K562 (cell line): ENCODE measurements around the gene PRELID3B.

Source experiments
- ETV6 ChIP-seq, 3 experiments: fragments of 150-350 bp in 1 of 3; sonication (generic) in 1 of 3; formaldehyde crosslinking in 1 of 3; IDR thresholded peaks; 2 replicates each; pipeline versions ENCODE4 v1.6.1 to v1.8.0; 2014 to 2022; ENCODE audit warnings: borderline replicate concordance in 2 of 3, low read depth in 2 of 3, antibody characterized with exemption in 1 of 3, low read length in 1 of 3, mild to moderate bottlenecking in 1 of 3, missing genetic modification reagents in 1 of 3
- MECOM ChIP-seq: fragments of 250-450 bp; sonication (Bioruptor Pico); IDR thresholded peaks from 2 replicates; pipeline ENCODE4 v1.8.0; 2022; ENCODE audit warnings: inconsistent platforms
- POLR2A ChIP-seq: fragments of 450-650 bp; conservative IDR thresholded peaks from 2 replicates; pipeline ENCODE4 v1.6.1; 2016
- TF ChIP-seq, protein P1 (sequence below), 3 experiments: IDR thresholded peaks in 2 of 3; conservative IDR thresholded peaks in 1 of 3; 2 replicates each; pipeline ENCODE4 v1.5.1; 2011 to 2012; ENCODE audit warnings: low read length in 3 of 3, mild to moderate bottlenecking in 3 of 3, control low read depth in 2 of 3, improper control_type of control experiment in 1 of 3, inconsistent platforms in 1 of 3, low read depth in 1 of 3, mixed read lengths in 1 of 3, moderate library complexity in 1 of 3; ENCODE audit not compliant: insufficient read depth in 2 of 3

DNA sequence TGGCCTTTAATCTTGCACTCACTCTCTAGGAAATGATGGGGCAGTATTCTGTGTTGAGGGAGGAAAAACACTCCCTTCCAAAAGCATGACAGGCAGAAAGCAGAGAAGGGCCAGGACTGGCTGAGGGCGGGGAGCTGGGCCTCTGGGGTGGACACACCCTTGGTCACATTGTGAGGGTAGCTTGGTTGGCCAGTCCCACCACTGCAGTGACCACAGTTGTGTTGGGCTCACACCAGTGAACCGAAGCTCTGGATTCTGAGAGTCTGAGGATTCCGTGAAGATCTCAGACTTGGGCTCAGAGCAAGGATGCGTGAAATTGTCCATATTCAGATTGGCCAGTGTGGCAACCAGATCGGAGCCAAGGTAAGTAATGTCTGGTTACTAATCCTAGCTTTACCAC, 23.4 kb downstream of the PRELID3B start, which contains the start of gene TUBB1:
- TF ChIP-seq MECOM (CRISPR knock-in tag) (no peak), ETV6 (IDR thresholded peaks at IDR 0.05; ENCODE audit: borderline replicate concordance in 1 of 2, low read depth in 2 of 2, low read length in 1 of 2) (no peak), ETV6 (CRISPR knock-in tag; IDR thresholded peaks at IDR 0.05; ENCODE audit: borderline replicate concordance) (no peak), POLR2A (peak; percentile 77)
- TF ChIP-seq, protein P1, sequence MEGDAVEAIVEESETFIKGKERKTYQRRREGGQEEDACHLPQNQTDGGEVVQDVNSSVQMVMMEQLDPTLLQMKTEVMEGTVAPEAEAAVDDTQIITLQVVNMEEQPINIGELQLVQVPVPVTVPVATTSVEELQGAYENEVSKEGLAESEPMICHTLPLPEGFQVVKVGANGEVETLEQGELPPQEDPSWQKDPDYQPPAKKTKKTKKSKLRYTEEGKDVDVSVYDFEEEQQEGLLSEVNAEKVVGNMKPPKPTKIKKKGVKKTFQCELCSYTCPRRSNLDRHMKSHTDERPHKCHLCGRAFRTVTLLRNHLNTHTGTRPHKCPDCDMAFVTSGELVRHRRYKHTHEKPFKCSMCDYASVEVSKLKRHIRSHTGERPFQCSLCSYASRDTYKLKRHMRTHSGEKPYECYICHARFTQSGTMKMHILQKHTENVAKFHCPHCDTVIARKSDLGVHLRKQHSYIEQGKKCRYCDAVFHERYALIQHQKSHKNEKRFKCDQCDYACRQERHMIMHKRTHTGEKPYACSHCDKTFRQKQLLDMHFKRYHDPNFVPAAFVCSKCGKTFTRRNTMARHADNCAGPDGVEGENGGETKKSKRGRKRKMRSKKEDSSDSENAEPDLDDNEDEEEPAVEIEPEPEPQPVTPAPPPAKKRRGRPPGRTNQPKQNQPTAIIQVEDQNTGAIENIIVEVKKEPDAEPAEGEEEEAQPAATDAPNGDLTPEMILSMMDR (IDR thresholded peaks at IDR 0.05 in 2 of 3, conservative IDR thresholded peaks at IDR 0.05 in 1 of 3; ENCODE audit: insufficient read depth in 2 of 3, low read depth in 1 of 3, low read length in 3 of 3), result no peak
